GOT3 (cell line): Measurements from ENCODE around the gene PPP1CA.
A peak's percentile ranks its signal among the peaks of the same experiment; 100 is the strongest.
"Not testable (repeated sequence)": the region's sequence is repeated elsewhere in the genome, so short reads cannot be mapped to it uniquely, and the experiment has no call there.

Source experiments
- DNase-seq: peaks from one replicate; lab custom pipeline; 2025; ENCODE audit warnings: mixed read lengths; lab: John Stamatoyannopoulos, UW

Gene PPP1CA

DNA sequence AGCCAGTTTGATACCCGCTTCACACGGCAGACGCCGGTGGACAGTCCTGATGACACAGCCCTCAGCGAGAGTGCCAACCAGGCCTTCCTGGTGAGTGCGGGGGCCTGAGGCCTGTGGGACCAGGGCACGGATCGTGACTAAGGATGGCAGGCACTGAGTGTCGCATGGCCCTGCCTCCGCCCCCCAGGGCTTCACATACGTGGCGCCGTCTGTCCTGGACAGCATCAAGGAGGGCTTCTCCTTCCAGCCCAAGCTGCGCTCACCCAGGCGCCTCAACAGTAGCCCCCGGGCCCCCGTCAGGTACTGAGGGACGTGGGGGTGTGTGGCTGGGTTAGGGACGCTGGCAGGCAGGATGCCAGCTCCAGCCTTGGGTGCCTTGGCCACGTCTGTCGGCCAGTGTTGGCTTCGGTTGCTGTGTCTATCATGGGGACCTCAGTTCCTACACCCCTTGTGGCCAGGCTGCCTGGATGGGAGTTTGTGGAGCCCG lies 32.8 kb upstream of the PPP1CA start:
- no peak for DNase-seq

DNA sequence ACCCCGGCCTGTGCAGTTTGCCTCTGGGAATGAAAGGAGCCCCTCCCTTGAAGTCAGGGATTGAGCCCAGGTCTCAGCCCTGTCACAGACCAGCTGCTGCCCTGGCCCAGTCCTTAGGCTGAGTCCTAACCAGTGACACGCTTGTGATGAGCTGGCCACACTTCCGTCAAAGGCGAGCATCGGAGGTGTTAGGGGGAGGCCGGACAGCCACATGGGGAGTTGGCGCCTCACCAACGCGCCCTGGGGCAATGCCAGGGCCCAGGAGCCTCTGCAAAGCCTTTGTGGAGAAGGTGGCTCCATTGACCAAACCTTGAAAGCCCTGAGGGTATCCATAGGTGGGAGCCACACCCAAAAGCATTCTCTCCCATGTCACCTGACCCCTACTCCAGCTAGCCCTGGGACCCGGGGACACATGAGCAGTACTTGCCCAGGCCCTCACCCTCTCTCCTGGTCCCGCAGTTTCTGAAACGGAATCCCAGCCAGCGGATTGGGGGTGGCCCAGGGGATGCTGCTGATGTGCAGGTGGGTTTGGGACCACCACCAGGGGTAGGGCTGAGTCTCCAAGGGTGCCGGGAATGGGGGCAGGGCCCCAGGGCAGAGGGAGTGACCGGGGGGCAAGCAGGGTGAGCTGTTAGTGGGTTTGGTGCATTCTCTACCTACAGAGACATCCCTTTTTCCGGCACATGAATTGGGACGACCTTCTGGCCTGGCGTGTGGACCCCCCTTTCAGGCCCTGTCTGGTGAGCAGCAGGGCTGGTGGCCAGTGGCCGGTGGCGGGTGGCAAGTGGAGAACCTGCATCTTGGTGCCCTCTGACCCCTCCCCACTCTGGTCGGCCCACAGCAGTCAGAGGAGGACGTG lies 32.1 kb upstream of the PPP1CA start:
- DNase-seq = no peak

- no peak for DNase-seq
Measured at GRCh38 chr11:67432655-67433349, 31.1 kb upstream of the PPP1CA start.

- no peak for DNase-seq
Measured at GRCh38 chr11:67431346-67432249, 29.9 kb upstream of the PPP1CA start.

GRCh38 chr11:67429722-67430121 lies 28.1 kb upstream of the PPP1CA start:
- DNase-seq = no peak

GRCh38 chr11:67429038-67429668 lies 27.5 kb upstream of the PPP1CA start:
- no peak for DNase-seq

DNA sequence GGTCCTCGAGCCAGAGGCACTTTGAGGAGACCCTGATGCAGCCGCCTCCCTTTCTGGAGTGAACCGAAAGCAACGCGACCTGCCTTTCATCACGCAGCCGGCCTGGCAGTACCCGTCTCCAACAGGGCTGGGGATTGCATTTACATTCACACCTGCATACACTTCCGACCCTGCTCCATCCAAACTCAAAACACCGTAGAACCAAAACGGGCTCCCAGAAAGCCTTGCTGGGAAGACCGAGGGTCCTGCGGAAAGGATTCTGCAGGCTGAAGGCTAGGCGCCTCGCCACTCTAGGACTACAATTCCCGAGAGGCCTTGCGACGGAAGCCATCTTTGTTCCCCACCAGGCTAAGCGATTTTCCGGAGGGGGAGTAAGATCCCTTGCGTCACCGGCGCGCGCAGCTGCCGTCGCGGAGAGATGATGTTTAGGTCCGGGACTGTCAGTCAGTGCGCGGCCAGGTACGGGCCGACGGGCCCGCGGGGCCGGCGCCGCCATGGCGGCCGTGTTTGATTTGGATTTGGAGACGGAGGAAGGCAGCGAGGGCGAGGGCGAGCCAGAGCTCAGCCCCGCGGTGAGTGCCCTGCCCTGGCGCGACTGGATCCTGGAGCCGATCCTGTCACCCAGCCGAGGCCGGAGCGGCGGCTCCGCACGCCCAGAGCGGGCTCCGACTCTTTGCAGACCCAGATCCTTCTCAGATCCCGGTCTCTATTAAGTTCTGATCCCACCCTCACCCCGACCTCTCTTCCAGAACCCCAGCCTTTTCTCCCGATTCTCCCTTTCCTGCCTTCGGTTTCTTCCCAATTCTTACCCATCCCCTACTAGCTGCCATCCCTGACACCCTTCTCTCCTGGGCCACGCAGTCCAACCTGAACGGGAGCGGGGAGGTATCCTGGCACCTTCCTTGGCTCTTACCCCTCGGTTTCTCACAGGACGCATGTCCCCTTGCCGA lies 26.7 kb upstream of the PPP1CA start, which contains the start of gene RPS6KB2:
RPS6KB2 (plus strand) TSS at position 443 of the 950 bp plus-strand sequence; CDS start at position 495, 52 bp downstream.
- peak; percentile 89 for DNase-seq

- DNase-seq = not testable (repeated sequence)
Measured at GRCh38 chr11:67427364-67427859, 25.8 kb upstream of the PPP1CA start.

DNA sequence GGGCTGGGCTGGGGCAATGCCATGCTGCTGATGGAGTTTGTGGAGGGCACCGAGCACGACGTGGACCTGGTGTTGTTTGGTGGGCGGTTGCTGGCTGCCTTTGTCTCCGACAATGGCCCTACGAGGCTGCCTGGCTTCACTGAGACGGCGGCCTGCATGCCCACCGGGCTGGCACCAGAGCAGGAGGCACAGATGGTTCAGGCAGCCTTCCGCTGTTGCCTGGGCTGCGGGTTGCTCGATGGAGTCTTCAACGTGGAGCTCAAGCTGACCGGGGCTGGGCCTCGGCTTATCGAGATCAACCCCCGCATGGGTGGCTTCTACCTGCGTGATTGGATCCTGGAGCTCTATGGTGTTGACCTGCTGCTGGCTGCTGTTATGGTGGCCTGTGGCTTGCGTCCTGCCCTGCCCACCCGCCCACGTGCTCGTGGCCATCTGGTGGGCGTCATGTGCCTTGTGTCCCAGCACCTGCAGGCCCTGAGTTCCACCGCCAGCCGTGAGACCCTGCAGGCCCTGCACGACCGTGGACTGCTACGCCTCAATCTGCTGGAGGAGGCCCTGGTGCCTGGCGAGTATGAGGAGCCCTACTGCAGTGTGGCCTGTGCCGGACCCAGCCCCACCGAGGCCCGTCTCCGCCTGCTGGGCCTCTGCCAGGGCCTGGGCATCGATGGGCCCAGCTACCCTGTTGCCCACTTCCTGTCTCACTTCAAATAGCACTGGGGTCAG lies 22.4 kb upstream of the PPP1CA start:
- no peak for DNase-seq

GRCh38 chr11:67423466-67423865 lies 21.8 kb upstream of the PPP1CA start:
- no peak for DNase-seq

DNA sequence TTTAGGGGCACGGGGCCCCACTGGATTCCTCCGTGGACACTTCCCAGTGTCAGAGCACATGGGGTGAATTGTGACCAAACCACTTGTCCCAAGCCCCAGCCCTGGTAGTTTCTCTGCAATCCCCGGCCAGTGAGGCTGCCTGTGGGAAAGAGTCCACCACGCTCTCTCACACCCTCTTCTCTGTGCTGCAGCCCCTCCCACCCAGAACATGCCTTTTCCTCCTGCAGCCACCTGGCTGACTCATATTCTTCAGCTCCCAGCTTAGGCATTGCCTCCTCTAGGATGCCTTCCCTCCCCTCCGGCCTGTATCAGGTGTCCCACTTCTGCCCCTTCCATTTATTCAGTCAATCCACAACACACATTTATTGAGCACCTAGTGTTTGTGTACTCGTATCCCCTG lies 21.2 kb upstream of the PPP1CA start:
- DNase-seq = no peak

DNA sequence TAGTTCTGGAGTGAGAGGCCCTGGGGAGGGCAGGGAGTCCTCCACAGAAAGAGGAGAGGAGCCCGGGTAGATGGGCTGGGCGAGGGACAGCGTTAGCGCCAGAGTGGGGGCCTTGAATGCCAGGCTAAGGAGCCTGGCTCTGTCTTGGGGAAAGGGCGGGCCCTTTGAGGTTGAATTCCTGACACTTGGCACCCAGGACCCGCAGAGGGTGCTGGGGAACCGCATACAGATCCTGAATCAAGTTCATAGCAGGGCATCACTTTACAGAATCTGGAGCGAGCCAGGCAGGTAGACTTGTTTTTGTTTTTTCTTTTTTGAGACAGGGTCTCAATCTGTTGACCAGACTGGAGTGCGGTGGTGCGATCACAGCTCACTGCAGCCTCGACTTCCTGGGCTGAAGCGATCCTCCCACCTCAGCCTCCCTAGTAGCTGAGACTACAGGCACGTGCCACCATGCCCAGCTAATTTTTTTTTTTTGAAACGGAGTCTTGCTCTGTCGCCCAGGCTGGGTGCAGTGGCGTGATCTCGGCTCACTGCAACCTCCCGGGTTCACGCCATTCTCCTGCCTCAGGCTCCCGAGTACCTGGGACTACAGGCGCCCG lies 19.9 kb upstream of the PPP1CA start:
- DNase-seq = no peak

DNA sequence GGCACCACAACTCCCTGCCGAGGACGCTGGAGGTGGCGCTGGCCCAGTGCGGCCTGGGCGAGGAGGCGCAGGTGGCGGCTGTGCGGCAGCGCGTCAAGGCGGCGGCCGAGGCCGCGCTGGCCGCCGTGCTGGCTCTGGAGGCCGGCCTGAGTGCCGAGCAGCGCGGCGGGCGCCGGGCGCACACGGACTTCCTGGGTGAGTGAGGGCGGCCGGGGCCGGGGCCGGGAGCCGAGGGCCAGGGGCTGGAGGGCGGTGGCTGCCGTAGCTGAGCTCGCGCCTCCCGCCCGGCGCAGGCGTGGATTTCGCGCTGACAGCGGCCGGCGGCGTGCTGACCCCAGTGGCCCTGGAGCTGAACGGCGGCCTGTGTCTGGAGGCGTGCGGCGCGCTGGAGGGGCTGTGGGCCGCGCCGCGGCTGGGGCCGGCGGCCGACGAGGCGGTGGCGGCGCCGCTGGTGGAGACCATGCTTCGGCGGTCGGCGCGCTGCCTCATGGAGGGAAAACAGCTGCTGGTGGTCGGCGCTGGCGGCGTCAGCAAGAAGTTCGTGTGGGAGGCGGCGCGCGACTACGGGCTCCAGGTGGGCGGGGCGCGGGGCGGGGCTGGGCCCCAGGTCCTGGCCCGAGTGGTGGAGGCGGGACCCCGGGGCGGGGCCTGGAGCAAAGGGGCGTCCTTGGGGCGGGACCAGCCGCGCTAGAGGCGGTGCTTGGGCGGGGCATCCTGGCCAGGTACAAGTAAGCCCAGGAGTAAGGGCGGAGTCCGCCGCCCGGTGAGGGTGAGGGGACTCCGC lies 19.2 kb upstream of the PPP1CA start:
- DNase-seq = peak; percentile 65

GRCh38 chr11:67420147-67420645 lies 18.5 kb upstream of the PPP1CA start:
- DNase-seq = no peak

GRCh38 chr11:67419325-67420049 lies 17.8 kb upstream of the PPP1CA start:
- DNase-seq = no peak

- DNase-seq = no peak
Measured at GRCh38 chr11:67418476-67419281, 17.0 kb upstream of the PPP1CA start.
